Measurements from ENCODE around the gene TMEM150A. TPM values are rescaled to one million over a fixed set of nuclear protein-coding genes. Genes with fewer than 3 reads are reported as not detected.

TMEM150A gene
- total RNA-seq, 4 donors from 2014 or later: 8.9 to 25.2 (median 21.9) TPM

- peaks cover 3 to 6% of the 10 kb centered on the region in 2 donors for H3K4me1 ChIP-seq
- 70 to 80% methylated on average over 2 of the region's 2 CpGs for WGBS, 2 donors
- H3K4me3 ChIP-seq (replicated peaks in 1 of 3): no peak overlapping the region
- no peak for DNase-seq
- intact Hi-C loops (cut with DNase I): loop anchor here (5.0 to 10.0 kb wide), 2 partner anchors 116 to 224 kb away; partner anchors contain the start of gene TGOLN2
- no peak for TF ChIP-seq POLR2A (IDR thresholded peaks at IDR 0.05)
- TF ChIP-seq CTCF (IDR thresholded peaks at IDR 0.05): no peak
- no peak overlapping the region for H3K27ac ChIP-seq
- no peaks in the 10 kb centered on the region for H3K27me3 ChIP-seq
- no peaks in the 10 kb centered on the region for H3K9me3 ChIP-seq
- H3K36me3 ChIP-seq: peaks cover 42 to 51% of the 10 kb centered on the region in 2 donors
These were observed 53.9 kb downstream of the TMEM150A start for GRCh38 chr2:85548608-85548900.

Small RNA genes lying within 50 kb of the gene (small RNA-seq; reads per million reads assigned to genes)
- gene RN7SL126P: not detected

Other genes starting within 250 kb of the TMEM150A start
- gene RETSAT, start 248.2 kb downstream of the TMEM150A start, total RNA-seq: 100 to 1,000 TPM in 3 of 4 donors, 10 to 100 TPM in 1; 88.2 to 253 (median 182) TPM
- gene ELMOD3, start 247.9 kb downstream of the TMEM150A start, total RNA-seq: 10 to 100 TPM; 23.4 to 34.5 (median 31.4) TPM
- 100 to 1,000 TPM; 155 to 257 (median 225) TPM for gene CAPG, start 192.3 kb downstream of the TMEM150A start, total RNA-seq
- gene SH2D6, start 184.0 kb downstream of the TMEM150A start, total RNA-seq: 1 to 10 TPM; 1.6 to 9.0 (median 4.1) TPM
- 100 to 1,000 TPM; 303 to 511 (median 354) TPM for gene MAT2A, start 63.5 kb downstream of the TMEM150A start, total RNA-seq
- gene GGCX, start 41.2 kb downstream of the TMEM150A start, total RNA-seq: 10 to 100 TPM; 39.5 to 81.9 (median 51.6) TPM
- gene VAMP8, start 25.1 kb downstream of the TMEM150A start, total RNA-seq: 100 to 1,000 TPM in 3 of 4 donors, 10 to 100 TPM in 1; 89.6 to 171 (median 121) TPM
- gene VAMP5, start 18.3 kb downstream of the TMEM150A start, total RNA-seq: 10 to 100 TPM; 13.6 to 41.3 (median 20.7) TPM
- 100 to 1,000 TPM in 3 of 4 donors, 10 to 100 TPM in 1; 86.9 to 202 (median 168) TPM for gene RNF181, start 7.0 kb downstream of the TMEM150A start, total RNA-seq
- 10 to 100 TPM; 24.0 to 30.1 (median 25.8) TPM for gene C2orf68, start 9.4 kb upstream of the TMEM150A start, total RNA-seq
- gene USP39, start 13.5 kb upstream of the TMEM150A start, total RNA-seq: 100 to 1,000 TPM in 2 of 4 donors, 10 to 100 TPM in 2; 60.5 to 201 (median 99.4) TPM
- 100 to 1,000 TPM in 2 of 4 donors, 10 to 100 TPM in 2; 24.8 to 323 (median 116) TPM for gene SFTPB, start 65.5 kb upstream of the TMEM150A start, total RNA-seq
- gene GNLY, start 91.7 kb upstream of the TMEM150A start, total RNA-seq: 1 to 10 TPM in 1 of 4 donors, under 1 TPM in 2, not detected in 1; 0.22 to 3.6 (median 0.63) TPM
- gene ATOH8, start 151.3 kb upstream of the TMEM150A start, total RNA-seq: 100 to 1,000 TPM in 2 of 4 donors, 10 to 100 TPM in 2; 82.8 to 260 (median 167) TPM